ENCODE measurements around the gene SLC27A4.
A peak's percentile ranks its signal among the peaks of the same experiment; 100 is the strongest.

Gene SLC27A4

GRCh38 chr9:128369024-128369706 lies 28.8 kb downstream of the SLC27A4 start:
- no peak for DNase-seq

- DNase-seq: no peak
These were observed 30.0 kb downstream of the SLC27A4 start for GRCh38 chr9:128370367-128370751.

- peak; percentile 97 for DNase-seq
These were observed 30.7 kb downstream of the SLC27A4 start, which contains the start of gene URM1 for GRCh38 chr9:128370752-128371629. TSS of gene URM1 (plus strand) at chr9:128371374. CDS start at chr9:128371381, 7 bp downstream.

- no peak for DNase-seq
These were observed 31.3 kb downstream of the SLC27A4 start for GRCh38 chr9:128371630-128372117.

GRCh38 chr9:128372188-128372641 lies 31.9 kb downstream of the SLC27A4 start:
- no peak for DNase-seq

- DNase-seq: no peak
These were observed 32.5 kb downstream of the SLC27A4 start for GRCh38 chr9:128372784-128373183.

- DNase-seq: no peak
These were observed 33.9 kb downstream of the SLC27A4 start for GRCh38 chr9:128374221-128374675.

GRCh38 chr9:128375865-128376264 lies 35.5 kb downstream of the SLC27A4 start:
- no peak for DNase-seq

- DNase-seq: no peak
These were observed 41.9 kb downstream of the SLC27A4 start for GRCh38 chr9:128382261-128382660.

GRCh38 chr9:128383007-128383753 lies 42.9 kb downstream of the SLC27A4 start:
- DNase-seq: no peak

GRCh38 chr9:128383791-128384190 lies 43.5 kb downstream of the SLC27A4 start:
- no peak for DNase-seq

GRCh38 chr9:128384801-128385495 lies 44.6 kb downstream of the SLC27A4 start:
- DNase-seq: no peak

GRCh38 chr9:128385496-128386460 lies 45.5 kb downstream of the SLC27A4 start:
- DNase-seq: no peak

GRCh38 chr9:128388150-128388549 lies 47.8 kb downstream of the SLC27A4 start:
- no peak for DNase-seq

GRCh38 chr9:128389395-128390149 lies 49.2 kb downstream of the SLC27A4 start:
- no peak for DNase-seq

GRCh38 chr9:128390150-128390812 lies 50.0 kb downstream of the SLC27A4 start:
- no peak for DNase-seq

GRCh38 chr9:128390813-128391711 lies 50.7 kb downstream of the SLC27A4 start:
- no peak for DNase-seq

GRCh38 chr9:128391956-128392301 lies 51.6 kb downstream of the SLC27A4 start:
- no peak for DNase-seq
